Neuronal stem cell (in vitro differentiated cells): Measurements from ENCODE around the gene ATG16L2.

Experiments used
- DNase-seq: peaks from one replicate; pipeline ENCODE4 v3.0.0-alpha.2; 2013; ENCODE audit warnings: low spot score
- H2AFZ ChIP-seq: one replicate; pipeline ENCODE4 v1.6.1; 2013; ENCODE audit warnings: mild to moderate bottlenecking, low read length, inconsistent platforms
- H2AK5ac ChIP-seq: 2 replicates; pipeline ENCODE4 v1.6.1; 2013; ENCODE audit warnings: low read depth, mild to moderate bottlenecking, inconsistent platforms, low read length, moderate library complexity, mixed read lengths
- H2BK120ac ChIP-seq: 2 replicates; pipeline ENCODE4 v1.6.1; 2013; ENCODE audit warnings: low read depth, mild to moderate bottlenecking, inconsistent platforms, low read length, moderate library complexity, mixed read lengths
- H2BK12ac ChIP-seq: one replicate; pipeline ENCODE4 v1.6.1; 2013; ENCODE audit warnings: low read length, inconsistent platforms
- H2BK15ac ChIP-seq: 2 replicates; pipeline ENCODE4 v1.6.1; 2013; ENCODE audit warnings: mild to moderate bottlenecking, low read length, inconsistent platforms, mixed read lengths
- H2BK5ac ChIP-seq: one replicate; pipeline ENCODE4 v1.6.1; 2013; ENCODE audit warnings: inconsistent platforms, mild to moderate bottlenecking, low read length, moderate library complexity
- H3K14ac ChIP-seq: one replicate; pipeline ENCODE4 v1.6.1; 2013; ENCODE audit warnings: low read length, inconsistent platforms
- H3K18ac ChIP-seq: 2 replicates; pipeline ENCODE4 v1.6.1; 2013; ENCODE audit warnings: low read length, inconsistent platforms
- H3K23ac ChIP-seq: 2 replicates; pipeline ENCODE4 v1.6.1; 2013; ENCODE audit warnings: low read depth, mild to moderate bottlenecking, mixed read lengths, low read length, inconsistent platforms; ENCODE audit not compliant: poor library complexity
- H3K27ac ChIP-seq: replicated peaks from 3 replicates; pipeline ENCODE4 v1.5.1; 2013; ENCODE audit warnings: low read length, inconsistent platforms
- H3K27me3 ChIP-seq, 3 experiments: 2 replicates each; pipeline ENCODE4 v1.6.1; 2013; ENCODE audit warnings: low read length in 3 of 3, mild to moderate bottlenecking in 2 of 3, inconsistent platforms in 1 of 3, low read depth in 1 of 3, mixed read lengths in 1 of 3, moderate library complexity in 1 of 3; ENCODE audit not compliant: control insufficient read depth in 3 of 3, insufficient read depth in 3 of 3
- H3K36me3 ChIP-seq, 2 donors: replicated peaks in 1 of 2; 2 replicates each; pipeline ENCODE4 v1.6.1; 2013; ENCODE audit warnings: low read length in 2 of 2; ENCODE audit not compliant: control insufficient read depth in 2 of 2, insufficient read depth in 2 of 2
- H3K4ac ChIP-seq: 2 replicates; pipeline ENCODE4 v1.6.1; 2013; ENCODE audit warnings: inconsistent platforms, mild to moderate bottlenecking, low read length, moderate library complexity
- H3K4me1 ChIP-seq, 2 donors: 1 replicate in 1 of 2; 2 replicates in 1 of 2; pipeline ENCODE4 v1.6.1; 2013; ENCODE audit warnings: low read length in 2 of 2, low read depth in 1 of 2; ENCODE audit not compliant: control insufficient read depth in 2 of 2, insufficient read depth in 1 of 2
- H3K4me2 ChIP-seq: one replicate; pipeline ENCODE4 v1.6.1; 2013; ENCODE audit warnings: mild to moderate bottlenecking, low read length, inconsistent platforms; ENCODE audit not compliant: insufficient read depth, poor library complexity, severe bottlenecking
- H3K4me3 ChIP-seq, 2 donors: 2 replicates each; pipeline ENCODE4 v1.5.1; 2013; ENCODE audit warnings: low read length in 2 of 2, mild to moderate bottlenecking in 2 of 2, inconsistent platforms in 1 of 2, moderate library complexity in 1 of 2
- H3K79me1 ChIP-seq: one replicate; pipeline ENCODE4 v1.6.1; 2013; ENCODE audit warnings: low read depth, mild to moderate bottlenecking, inconsistent platforms, low read length, moderate library complexity
- H3K9ac ChIP-seq: one replicate; pipeline ENCODE4 v1.6.1; 2013; ENCODE audit warnings: mild to moderate bottlenecking, low read depth, low read length, inconsistent platforms; ENCODE audit not compliant: poor library complexity
- H3K9me3 ChIP-seq, 2 donors: replicated peaks in 1 of 2; 2 replicates each; pipeline versions ENCODE3 to v1.6.1; 2013; ENCODE audit warnings: low read length in 2 of 2, mild to moderate bottlenecking in 2 of 2, inconsistent platforms in 1 of 2, low read depth in 1 of 2, mixed read lengths in 1 of 2, moderate library complexity in 1 of 2; ENCODE audit not compliant: control insufficient read depth in 2 of 2, insufficient read depth in 1 of 2
- H4K8ac ChIP-seq: one replicate; pipeline ENCODE4 v1.6.1; 2013; ENCODE audit warnings: low read depth, mild to moderate bottlenecking, inconsistent platforms, low read length, moderate library complexity
- H4K91ac ChIP-seq: one replicate; pipeline ENCODE4 v1.6.1; 2013; ENCODE audit warnings: low read length, low read depth, mild to moderate bottlenecking, inconsistent platforms; ENCODE audit not compliant: poor library complexity
- WGBS, 2 donors: extraction: QIAGEN DNeasy Blood & Tissue Kit; methylation state at CpG; one replicate each; pipeline ENCODE4 v1.1.7; 2013; ENCODE audit warnings: missing lambda C conversion rate in 2 of 2, mixed read lengths in 1 of 2; ENCODE audit not compliant: insufficient read length in 2 of 2, insufficient replicate concordance in 1 of 2; ENCODE audit errors: extremely low coverage in 2 of 2; 5-methylcytosine and 5-hydroxymethylcytosine counted together

Gene ATG16L2

GRCh38 chr11:72779495-72780128 is 34.6 kb upstream of the ATG16L2 start:
- no peak for DNase-seq
- Histone ChIP-seq H2BK12ac (no peak overlapping the region), H3K23ac (no peak overlapping the region)

GRCh38 chr11:72780296-72781062 is 33.7 kb upstream of the ATG16L2 start:
- Histone ChIP-seq H3K27me3 (peaks cover 0 to 35% (median 16%) of the 10 kb centered on the region in 3 experiments), H3K36me3 (no peaks in the 10 kb centered on the region), H3K4me3 (peak overlapping the region; percentile 38 to 78), H2BK5ac (peak overlapping the region; percentile 84), H3K79me1 (no peaks in the 10 kb centered on the region), H4K8ac (no peak overlapping the region), H3K9me3 (no peaks in the 10 kb centered on the region), H3K27ac (no peak overlapping the region), H3K4ac (no peak overlapping the region), H2BK12ac (no peak overlapping the region), H2AK5ac (peak overlapping the region; percentile 90), H3K23ac (peak overlapping the region; percentile 52), H3K4me1 (peaks cover 6 to 13% of the 10 kb centered on the region in 2 donors), H2AFZ (no peak overlapping the region), H3K18ac (peak overlapping the region; percentile 75), H3K9ac (peak overlapping the region; percentile 70), H3K14ac (peak overlapping the region; percentile 39), H4K91ac (no peak overlapping the region), H3K4me2 (peak overlapping the region; percentile 76), H2BK120ac (no peak overlapping the region), H2BK15ac (peak overlapping the region; percentile 70)
- WGBS, 2 donors: no CpG with 5 or more reads among the region's 10 CpGs
- DNase-seq: no peak

More at GRCh38 chr11:72779495-72780128, 34.6 kb upstream of the ATG16L2 start:
- no peak overlapping the region for H3K4ac ChIP-seq
- H3K14ac ChIP-seq: no peak overlapping the region
- H3K4me3 ChIP-seq: no peak overlapping the region
- H2AFZ ChIP-seq: no peak overlapping the region
- no CpG with 5 or more reads among the region's 4 CpGs for WGBS, 2 donors
- H2BK15ac ChIP-seq: no peak overlapping the region
- peaks cover 6 to 14% of the 10 kb centered on the region in 2 donors for H3K4me1 ChIP-seq
- no peak overlapping the region for H4K8ac ChIP-seq
- no peak overlapping the region for H2BK120ac ChIP-seq
- H3K9me3 ChIP-seq: no peaks in the 10 kb centered on the region
- H3K27ac ChIP-seq: no peak overlapping the region
- no peak overlapping the region for H3K9ac ChIP-seq
- H3K36me3 ChIP-seq: no peaks in the 10 kb centered on the region
- H3K79me1 ChIP-seq: no peaks in the 10 kb centered on the region
- no peak overlapping the region for H2BK5ac ChIP-seq
- no peak overlapping the region for H2AK5ac ChIP-seq
- H3K4me2 ChIP-seq: no peak overlapping the region
- H4K91ac ChIP-seq: no peak overlapping the region
- no peak overlapping the region for H3K18ac ChIP-seq
- H3K27me3 ChIP-seq: peaks cover 0 to 35% (median 16%) of the 10 kb centered on the region in 3 experiments

- H2BK5ac ChIP-seq: peak overlapping the region; percentile 84
- H3K18ac ChIP-seq: peak overlapping the region; percentile 75
- no CpG with 5 or more reads among the region's 17 CpGs for whole genome bisulfite sequencing, 2 donors
- no peak overlapping the region for H4K8ac ChIP-seq
- peak overlapping the region; percentile 39 for H3K14ac ChIP-seq
- no peak overlapping the region for H2BK12ac ChIP-seq
- H3K79me1 ChIP-seq: no peaks in the 10 kb centered on the region
- H3K36me3 ChIP-seq: no peaks in the 10 kb centered on the region
- H2AK5ac ChIP-seq: peak overlapping the region; percentile 90
- H2BK15ac ChIP-seq: peak overlapping the region; percentile 70
- H3K4me2 ChIP-seq: peak overlapping the region; percentile 76
- H3K27ac ChIP-seq: no peak overlapping the region
- H3K4ac ChIP-seq: no peak overlapping the region
- peak overlapping the region; percentile 81 for H2AFZ ChIP-seq
- H2BK120ac ChIP-seq: no peak overlapping the region
- no peak for DNase-seq
- peaks cover 6 to 13% of the 10 kb centered on the region in 2 donors for H3K4me1 ChIP-seq
- H3K23ac ChIP-seq: peak overlapping the region; percentile 52
- H3K4me3 ChIP-seq: peak overlapping the region; percentile 38 to 78
- H3K9ac ChIP-seq: peak overlapping the region; percentile 70
- H3K9me3 ChIP-seq: no peaks in the 10 kb centered on the region
- peaks cover 0 to 35% (median 16%) of the 10 kb centered on the region in 3 experiments for H3K27me3 ChIP-seq
- no peak overlapping the region for H4K91ac ChIP-seq
Measured at GRCh38 chr11:72781063-72781312, 33.2 kb upstream of the ATG16L2 start.

- no CpG with 5 or more reads among the region's 89 CpGs for WGBS, 2 donors
- DNase-seq: no peak
- Histone ChIP-seq H3K23ac (peak overlapping the region; percentile 52), H2BK120ac (no peak overlapping the region), H2AFZ (peak overlapping the region; percentile 81), H3K18ac (peak overlapping the region; percentile 75), H3K4me2 (peak overlapping the region; percentile 76), H3K4me3 (peak overlapping the region; percentile 38 to 78), H2BK15ac (peak overlapping the region; percentile 70), H2AK5ac (peak overlapping the region; percentile 90), H3K36me3 (no peaks in the 10 kb centered on the region), H2BK5ac (peak overlapping the region; percentile 84), H3K79me1 (no peaks in the 10 kb centered on the region), H3K9me3 (no peaks in the 10 kb centered on the region), H2BK12ac (no peak overlapping the region), H3K4ac (no peak overlapping the region), H3K4me1 (peaks cover 6 to 13% of the 10 kb centered on the region in 2 donors), H3K14ac (no peak overlapping the region), H4K91ac (no peak overlapping the region), H3K27ac (no peak overlapping the region), H4K8ac (no peak overlapping the region), H3K27me3 (peaks cover 0 to 35% (median 16%) of the 10 kb centered on the region in 3 experiments), H3K9ac (peak overlapping the region; percentile 70)
Measured at GRCh38 chr11:72781313-72782080, 32.7 kb upstream of the ATG16L2 start.
